HG03457 (cell line): ENCODE data around the gene LANCL2.

Experiments
- ATAC-seq: cut with Tn5 transposase; IDR thresholded peaks from one replicate; pipeline ENCODE4 v1.9.1; 2021; ENCODE audit warnings: moderate number of reproducible peaks; ENCODE audit not compliant: unreplicated experiment

The LANCL2 gene

GRCh38 chr7:55361560-55361959 is 3.6 kb upstream of the LANCL2 start:
- no peak for ATAC-seq

DNA sequence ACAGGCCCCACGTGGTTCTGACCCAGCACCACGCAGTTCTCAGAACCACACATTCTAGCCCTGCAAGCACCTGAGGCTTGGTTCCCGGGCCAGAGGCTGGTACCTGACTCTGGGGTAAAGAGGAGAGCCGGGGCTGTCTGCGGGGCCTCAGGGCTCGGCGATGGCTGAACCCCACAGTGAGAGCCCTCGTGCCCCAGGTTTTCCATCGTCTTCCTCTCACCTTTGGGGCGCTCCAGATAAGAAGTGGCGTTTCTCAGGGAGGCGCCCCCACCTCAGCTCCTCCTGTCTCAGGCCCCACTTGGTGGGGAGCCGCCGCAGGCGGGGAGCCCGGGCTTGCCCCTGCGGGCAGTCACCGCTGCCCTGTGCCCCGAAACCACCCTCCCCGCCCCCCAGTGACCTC is 2.2 kb upstream of the LANCL2 start:
- no peak for ATAC-seq

DNA sequence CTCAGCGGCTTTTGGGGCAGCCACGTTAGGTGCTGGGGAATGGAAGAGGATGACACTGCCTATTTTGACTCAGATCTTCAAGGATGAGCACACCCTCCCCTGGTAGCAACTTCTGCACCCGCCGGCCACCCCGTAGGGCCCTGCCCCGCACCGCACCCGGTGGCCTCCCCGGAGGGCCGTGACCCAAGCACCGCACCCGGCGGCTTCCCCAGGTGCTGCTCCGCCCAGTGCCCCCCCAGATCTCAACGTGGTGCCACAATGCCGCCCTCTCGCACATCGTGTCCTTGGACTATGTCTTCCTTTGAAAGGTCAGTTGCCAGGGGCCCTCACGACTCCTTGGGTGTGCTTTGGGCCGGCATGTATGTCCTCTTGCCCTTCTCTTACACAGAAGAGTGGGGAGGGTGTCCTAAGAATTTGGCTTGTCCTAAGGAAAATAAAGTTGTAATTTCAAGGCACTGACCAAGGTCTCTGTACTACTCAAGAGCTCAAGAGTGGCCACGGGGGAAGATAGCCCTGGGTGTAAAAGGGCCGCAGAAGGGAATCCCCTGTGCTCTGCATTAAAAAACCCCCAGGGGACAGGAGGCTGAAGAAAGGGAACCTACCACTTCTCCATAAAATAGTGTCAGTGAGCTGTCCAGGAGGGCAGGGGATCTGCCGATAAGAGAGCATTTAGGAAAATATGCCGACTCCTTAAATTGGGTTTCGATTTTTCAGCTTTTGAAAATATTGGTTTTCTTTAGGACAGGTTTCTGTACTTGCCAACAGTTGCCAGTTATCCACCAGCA is 1.6 kb upstream of the LANCL2 start:
- ATAC-seq: no peak

- ATAC-seq: peak; percentile 68
These were observed 731 bp downstream of the LANCL2 start for GRCh38 chr7:55365675-55366460.

DNA sequence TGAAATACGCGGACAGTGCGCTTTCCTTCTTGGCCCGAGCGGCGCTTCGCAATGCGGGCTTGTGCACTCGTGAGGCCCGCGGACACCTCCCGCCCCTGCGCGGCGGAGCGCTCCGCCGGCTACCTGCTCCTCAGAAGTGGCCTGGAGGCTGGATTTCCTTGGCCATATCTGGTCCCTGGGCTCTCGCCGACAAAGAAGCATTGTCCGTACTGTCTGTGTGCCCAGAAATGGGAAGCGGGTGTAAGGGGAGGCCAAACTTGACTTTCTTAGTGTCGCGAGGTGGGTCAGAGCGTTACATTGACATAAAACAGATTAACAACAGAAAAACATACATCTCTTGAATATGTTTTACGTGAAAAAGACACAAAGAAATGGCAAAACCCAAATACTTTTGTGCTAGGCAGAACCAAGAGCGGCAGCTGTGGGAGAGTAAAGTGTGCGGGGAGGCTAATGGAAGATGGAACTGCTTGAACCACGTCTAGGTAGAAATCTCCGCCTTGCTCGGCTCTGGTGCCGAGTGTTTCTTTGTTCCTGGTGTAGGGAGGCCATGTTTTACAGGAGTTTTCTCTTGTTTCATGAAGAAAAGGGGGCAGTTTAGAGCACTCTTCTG is 1.4 kb downstream of the LANCL2 start:
- peak; percentile 12 for ATAC-seq

DNA sequence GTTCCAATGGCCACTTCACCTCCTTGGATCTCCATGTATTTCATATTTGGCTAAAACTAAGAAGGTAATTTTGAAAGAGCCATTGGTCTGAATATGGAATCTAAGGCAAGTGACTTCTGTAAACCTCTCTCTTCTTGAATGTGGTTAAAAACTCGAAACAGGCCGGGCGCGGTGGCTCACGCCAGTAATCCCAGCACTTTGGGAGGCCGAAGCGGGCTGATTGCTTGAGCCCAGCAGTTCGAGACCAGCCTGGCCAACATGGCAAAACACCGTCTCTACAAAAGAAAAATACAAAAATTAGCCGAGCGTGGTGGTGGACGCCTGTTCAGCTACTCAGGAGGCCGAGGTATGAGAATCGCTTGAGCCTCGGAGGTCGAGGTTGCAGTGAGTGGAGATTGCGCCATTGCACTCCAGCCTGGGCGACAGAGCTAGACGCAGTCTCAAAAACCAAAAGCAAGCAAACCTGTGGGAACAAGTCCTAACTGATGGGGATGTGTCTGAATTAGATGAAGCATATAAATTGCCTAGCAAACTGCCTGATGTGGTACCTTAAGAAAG is 2.2 kb downstream of the LANCL2 start:
- no peak for ATAC-seq

GRCh38 chr7:55369427-55370400 is 4.6 kb downstream of the LANCL2 start:
- no peak for ATAC-seq

DNA sequence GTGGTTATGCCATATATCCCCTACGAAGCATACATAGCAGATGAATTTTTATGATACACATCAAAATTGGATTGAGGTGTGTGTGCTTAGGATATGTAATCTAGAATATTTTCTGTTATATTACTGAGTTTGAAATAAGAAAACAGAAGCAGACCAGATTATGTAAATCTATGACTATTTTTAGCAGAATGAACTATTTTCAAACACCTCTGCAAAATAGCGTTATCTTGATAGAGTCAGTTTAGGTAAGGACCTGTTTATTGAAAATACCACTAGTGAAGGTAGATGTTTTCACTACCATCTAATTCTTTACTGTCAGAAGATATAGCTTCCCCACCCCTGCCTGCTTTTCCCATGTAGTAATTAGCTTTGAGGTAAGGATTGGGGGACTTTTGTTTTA is 9.1 kb downstream of the LANCL2 start:
- no peak for ATAC-seq

DNA sequence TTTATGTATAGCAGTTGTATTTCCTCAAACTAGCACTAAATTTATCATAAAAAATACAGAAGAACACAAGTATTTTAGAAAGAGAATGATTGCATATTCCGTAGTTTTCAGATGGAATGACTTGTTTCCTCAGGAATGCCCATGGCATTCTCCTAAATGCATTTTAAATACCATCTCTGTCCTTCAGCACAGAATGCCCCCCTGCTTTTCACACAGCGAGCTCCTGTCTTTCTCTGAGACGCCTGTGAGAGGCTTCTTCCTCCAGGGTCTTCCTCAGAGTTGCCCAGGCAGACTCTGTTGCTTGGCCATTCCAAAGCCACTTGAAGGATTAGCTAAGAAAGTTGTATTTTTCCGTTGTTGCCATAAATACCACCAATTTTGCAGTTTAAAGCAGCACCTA is 10.1 kb downstream of the LANCL2 start:
- ATAC-seq: no peak

DNA sequence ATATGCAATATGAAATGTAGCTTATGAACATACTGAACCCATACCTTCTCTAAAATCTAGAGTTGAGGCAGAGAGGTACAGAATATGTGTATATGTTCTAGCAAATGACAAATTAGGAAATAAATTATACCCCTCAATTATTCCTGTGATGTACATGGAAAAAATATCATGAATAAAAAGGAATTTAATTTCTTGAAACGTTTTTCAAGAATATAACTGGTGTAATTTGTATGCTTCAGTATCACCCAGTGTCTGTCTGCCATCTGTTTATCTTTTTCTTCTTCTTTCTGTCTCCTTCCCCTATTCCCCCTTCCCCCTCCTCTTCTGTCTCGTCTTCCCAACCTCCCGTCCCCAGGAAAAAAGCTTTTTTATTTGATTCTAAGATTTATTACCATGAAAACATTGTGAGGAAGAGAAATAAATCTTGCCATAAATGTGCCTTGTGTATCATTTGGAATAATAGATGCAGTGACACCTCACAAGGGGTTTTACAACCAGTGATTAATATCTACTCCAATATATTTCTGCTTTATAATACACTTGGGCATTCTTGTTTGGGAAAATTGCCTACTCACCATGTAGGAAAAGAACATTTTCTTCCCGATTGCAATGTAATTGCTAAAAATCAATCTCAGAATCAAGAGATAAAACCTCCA is 12.2 kb downstream of the LANCL2 start:
- ATAC-seq: no peak

DNA sequence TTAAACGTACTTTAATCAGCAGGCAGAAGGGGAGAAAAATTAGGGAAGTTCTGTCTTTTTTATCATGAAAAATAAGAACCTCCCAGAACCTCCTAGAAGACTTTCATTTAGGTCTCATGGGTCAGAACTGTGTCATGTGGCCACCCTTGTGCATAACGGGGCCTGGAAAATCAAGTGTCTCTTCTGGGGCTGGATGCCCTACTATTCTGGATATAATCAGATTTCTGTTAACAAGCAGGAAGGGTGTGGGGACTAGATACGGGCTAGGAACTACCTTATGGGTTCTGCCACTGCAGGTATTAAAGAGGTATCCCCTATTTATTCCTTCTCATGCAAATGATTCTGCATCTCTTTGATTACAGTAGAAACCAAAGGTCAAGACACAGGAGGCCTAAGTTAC is 14.1 kb downstream of the LANCL2 start:
- no peak for ATAC-seq

GRCh38 chr7:55381189-55381588 is 16.1 kb downstream of the LANCL2 start:
- ATAC-seq: no peak

GRCh38 chr7:55381696-55382095 is 16.6 kb downstream of the LANCL2 start:
- no peak for ATAC-seq

GRCh38 chr7:55382251-55382650 is 17.1 kb downstream of the LANCL2 start:
- ATAC-seq: no peak

DNA sequence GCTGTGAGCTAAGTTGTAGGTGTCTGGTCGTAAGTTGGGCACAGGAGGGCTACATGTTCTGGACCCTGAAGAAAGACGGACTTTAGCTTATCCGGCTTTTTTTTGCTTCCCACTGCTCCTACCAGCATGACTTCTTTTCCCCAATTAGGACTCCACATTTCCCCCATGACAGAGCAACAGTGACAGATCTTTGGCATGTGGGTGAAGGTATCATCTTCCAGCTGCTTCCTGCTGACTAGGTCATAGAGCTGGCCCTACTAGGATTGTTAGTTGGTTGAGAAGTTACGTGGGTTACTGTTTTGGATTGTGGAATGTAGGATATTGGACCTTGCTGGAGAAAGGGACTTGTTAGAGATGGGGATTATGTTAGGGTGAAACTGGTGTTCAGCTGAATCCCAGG is 21.4 kb downstream of the LANCL2 start:
- ATAC-seq: no peak

DNA sequence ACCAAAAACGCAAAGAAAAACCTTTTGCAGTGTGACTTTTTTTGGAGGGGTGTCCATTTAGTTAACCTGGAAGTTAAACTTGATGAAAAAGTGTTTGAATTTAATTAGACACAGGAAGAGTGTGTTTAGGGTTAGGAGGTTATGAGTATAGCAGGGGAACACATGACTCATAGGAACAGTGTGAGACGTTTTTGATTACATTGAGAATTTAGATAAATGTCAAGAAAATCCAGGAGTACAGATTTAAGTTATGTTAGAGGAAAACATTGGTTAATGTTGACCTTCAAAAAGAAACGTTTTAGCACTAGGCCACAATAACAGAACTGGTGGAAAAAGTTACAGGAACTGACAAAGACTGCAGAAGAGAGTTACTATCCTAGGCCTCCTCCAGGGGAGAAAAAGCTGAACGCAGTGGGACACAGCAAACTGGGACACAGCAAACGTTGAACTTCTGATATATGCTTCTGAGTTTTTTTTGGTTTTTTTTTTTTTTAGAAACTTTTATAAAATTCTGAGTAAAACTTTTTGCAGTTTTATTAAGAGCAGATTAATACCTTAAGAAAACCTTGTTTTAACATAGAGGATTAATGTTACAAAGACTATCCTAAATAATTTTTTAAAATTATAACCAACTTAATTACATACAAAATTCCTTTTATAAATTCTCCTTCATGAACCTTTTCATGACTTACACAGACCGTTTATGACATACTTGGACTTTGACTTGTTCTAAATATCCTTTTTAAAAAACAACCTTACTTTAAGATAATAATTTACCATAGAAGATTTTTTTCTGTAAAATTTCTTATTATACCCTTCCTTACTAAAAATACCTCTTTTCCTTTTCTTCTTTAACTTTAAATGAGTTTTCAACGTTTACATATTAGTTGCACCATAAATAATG is 22.2 kb downstream of the LANCL2 start:
- ATAC-seq: no peak

DNA sequence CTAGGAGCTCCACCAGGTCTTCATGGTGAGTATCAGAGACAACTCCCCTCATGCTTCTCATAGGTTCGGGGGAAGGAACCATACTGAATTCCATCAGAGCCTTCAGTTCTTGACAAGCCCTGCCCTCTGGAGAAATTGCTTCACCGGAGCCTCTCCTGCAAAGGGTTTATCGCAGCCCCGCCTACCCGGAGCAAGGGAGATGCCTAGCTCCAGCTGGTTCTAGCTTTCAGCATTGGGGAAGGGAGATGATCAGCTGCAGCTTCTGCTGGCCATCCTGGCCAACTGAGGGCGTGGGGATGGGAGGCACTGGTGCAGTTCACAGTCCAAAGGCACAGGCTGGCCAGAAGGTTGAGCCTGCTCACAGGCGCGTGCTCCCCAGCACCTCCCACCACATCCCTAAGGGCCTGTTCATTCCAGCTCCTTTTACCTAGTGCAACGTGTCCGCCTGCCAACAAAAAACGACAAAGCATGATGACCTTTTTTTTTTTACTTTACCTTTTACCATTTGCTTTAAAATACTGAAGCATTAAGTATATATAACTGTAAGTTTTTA is 31.2 kb downstream of the LANCL2 start:
- no peak for ATAC-seq

- ATAC-seq: no peak
These were observed 32.5 kb downstream of the LANCL2 start for GRCh38 chr7:55397617-55398016.

GRCh38 chr7:55400191-55400590 is 35.1 kb downstream of the LANCL2 start:
- ATAC-seq: no peak
